NCI-H1048 (cell line): ENCODE measurements around the gene IKZF1.

Experiments used
- DNase-seq: peaks from one replicate; lab custom pipeline; 2025; lab: John Stamatoyannopoulos, UW

IKZF1 gene

DNA sequence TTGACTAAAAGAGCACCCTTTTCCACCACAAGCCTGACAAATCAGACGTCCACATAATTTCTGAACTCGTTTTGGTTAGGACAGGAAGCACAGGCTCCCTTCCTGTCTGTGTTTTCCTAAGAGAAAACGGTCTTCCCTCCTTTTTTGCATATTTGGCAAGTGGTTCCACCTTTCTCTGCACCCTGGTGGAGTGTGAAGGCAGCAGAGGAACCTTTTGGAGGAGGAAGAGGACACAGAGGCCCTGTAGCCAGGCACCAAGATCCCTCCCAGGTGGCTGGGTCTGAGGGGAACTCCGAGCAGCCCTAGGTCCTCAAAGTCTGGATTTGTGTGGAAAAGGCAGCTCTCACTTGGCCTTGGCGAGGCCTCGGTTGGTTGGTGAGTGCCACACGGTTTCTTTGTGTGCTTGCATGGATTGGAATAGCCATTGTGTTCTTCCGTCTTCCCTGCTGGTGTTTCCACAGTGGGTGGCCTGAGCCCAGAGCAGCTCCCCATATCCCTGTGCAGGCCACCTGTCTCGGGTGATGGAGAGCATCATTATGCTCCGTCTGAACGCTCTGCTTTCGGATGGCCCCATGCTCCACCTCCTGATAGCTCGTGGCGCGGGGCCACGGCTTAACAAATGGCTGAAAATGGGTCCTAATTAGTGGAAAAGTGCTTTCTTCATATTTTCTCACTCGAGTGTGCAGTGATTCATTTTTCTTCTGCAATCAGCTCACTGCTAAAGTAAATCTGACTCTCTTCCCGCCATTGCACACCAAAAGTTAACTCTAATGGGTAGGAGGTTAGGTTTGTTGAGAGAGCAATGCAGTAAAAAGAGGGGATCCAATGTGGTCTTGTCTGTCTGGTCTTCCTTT lies 4.2 kb downstream of the IKZF1 start:
- DNase-seq, result no peak

DNA sequence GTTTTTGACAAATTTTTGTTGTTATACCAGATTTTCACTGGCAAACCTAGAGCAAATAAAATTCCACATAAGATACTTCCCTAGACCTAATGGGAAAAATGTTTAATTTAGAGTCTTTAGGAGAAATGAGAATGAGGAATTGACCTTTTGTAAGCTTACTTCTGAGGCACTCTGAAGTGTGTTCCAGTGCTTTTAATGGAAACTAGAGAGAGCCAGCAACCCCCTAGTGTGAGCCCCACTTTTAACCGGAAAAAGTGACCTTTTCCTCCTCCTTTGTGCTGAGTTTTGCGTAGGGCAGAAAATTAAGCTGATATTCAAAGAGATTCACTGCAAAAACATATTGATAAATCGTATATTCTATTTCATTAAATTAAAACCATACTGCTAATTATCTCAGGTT lies 5.2 kb downstream of the IKZF1 start:
- DNase-seq, result no peak

DNA sequence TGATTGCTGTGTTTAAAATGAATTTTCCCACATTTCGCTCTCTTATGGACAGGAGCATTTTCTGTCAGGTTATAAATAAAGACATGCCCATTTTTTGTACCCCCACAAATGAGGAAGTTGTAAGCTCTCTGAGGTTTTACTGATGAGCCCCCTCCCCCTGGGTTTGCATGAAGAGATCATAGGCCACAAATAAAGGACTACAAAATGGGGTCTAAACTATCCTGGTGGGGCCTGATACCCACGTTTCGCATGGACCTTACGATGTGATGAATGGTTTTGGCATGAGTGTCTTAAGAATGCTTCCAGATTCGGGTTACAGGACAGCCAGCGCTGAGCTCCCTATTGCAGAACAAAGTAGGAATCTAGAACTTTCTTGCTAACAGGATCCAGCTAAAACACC lies 5.8 kb downstream of the IKZF1 start:
- no peak for DNase-seq

DNA sequence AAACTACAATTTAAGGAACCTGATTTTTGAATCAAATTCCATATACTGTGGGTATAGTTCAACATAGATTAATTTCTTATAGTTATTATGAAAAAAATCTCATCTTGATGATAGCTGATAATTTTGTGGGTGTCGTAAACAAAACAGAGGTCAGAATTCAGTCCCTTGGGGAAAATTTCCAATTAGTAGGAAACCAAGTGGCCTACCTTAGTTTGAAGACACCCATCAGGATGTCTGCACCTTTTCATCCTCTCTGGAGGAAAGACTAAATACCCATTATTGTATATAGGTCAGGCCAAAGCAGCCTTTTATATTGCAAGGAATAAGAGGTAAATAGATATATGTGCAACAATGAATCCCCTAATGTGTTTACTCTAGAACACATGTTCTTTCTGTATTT lies 6.4 kb downstream of the IKZF1 start:
- DNase-seq, result no peak

DNA sequence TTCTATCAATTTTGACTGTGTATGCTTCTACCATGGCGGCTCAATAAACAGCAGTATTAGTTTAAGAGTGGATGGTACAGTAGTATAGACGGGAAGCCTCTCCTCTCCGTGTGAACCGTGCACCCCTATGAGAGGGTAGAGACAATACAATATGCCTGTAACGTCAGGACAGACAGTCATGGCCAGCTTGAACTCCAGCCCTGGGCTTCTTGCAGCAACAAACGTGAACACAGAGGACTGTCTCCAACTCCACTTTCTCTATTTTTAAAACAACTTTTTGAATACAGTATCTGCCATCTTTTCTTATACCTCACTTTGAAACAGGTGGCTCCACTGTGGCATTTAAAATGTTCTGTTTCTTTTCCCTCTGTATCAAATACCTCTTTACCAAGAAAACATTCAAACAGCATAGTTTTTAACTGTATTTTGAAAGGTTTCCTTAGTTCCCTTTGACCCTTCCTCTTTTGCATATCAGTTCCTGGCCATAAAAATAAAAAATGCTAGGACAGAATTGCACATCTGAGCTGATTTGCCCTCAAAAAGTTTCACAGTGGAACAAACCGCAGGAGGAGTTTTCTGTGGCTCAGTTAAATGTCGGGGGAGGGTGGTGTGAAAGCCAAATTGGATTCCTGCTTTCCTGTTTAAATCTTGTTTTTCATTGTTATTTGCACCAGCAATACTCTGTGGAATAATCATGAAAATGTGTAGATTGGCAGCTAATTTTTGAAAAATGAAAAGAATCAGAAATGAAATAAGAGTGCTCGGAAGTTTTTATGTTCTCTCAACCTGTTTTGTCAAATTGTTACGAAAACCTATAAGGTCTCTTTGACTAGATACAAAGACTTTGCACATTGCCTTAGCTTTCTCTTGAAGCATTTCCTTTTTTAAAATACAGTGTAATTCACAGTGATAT lies 8.0 kb downstream of the IKZF1 start:
- DNase-seq, result no peak

DNA sequence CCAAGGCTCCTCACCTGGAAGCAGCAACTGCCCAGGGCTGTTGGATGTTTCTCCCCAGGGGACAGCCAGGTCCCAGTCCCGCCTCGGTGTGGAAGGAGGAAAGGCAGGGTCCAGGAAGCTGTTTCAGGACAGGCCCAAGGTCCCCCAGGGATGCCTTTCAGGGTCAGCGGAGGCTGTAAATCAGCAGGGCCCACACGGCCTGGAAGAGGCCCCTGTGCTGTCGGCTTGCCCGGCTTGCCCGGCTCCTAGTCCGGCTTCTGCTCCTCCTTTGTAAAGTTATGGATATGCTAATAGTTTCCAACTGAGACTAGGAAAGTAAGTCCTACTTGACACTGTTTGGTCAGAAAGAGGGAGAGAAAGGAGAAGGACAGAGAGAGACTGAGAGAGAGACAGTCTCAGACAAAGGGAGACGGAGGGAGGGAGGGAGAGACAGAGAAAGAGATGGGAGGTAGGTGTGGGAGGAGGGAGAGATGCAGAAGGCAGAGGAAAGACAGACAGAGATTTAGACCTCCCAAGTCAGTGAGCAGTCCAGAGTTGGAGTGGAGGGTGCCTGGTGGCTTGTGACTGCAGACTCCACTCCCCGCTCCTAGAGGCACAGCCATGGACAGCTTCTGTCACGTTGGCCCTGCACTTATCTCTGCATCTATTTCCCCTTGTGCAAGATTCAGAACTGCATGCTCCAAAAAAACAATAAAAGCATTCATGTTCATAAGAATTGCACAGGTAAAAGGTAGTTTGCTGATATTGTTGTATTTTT lies 10.5 kb downstream of the IKZF1 start:
- no peak for DNase-seq

DNA sequence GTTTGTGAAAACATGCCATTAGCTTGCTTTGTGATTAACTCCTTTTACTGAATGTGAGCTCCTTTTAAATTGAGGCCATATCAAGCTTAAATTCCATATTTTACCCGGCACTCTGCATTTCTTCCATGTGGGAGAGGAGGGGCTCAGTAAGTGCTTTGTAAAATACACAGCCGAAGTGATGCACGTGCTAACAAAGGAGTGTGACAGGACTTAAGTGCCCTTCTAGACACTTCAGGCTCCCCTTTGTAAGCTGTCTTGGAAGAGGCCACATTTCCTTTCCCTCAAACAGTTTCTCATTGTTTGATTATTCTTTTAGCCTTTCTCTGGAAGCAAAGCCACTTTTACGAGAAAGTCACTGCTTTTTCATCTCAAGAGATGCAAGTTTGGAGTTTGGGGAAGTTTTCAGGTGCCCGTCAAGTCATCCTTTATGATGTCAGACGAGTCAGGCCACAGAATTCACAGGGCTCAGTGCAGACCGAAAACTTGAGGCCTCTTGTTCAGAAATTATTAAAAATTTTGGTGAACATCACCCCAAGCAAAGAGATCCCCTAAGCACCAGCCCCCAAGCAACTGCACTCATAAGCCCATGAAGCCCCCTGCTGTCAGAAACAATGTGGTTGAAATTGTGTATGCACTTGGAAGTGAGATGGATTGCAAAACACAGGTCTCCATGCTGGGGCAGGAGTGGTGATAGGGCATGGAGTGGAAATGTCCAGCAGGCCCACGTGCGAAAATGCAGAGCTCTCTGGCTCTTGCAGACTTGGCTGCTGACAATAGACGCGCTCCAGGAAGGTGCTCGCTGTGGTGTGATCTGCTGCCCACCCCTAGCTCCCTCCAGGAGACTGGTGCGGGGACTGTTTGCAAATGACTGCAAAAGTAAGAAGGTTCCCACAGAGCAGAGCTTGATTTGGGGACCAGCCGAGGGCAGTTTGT lies 11.5 kb downstream of the IKZF1 start:
- DNase-seq, result no peak

DNA sequence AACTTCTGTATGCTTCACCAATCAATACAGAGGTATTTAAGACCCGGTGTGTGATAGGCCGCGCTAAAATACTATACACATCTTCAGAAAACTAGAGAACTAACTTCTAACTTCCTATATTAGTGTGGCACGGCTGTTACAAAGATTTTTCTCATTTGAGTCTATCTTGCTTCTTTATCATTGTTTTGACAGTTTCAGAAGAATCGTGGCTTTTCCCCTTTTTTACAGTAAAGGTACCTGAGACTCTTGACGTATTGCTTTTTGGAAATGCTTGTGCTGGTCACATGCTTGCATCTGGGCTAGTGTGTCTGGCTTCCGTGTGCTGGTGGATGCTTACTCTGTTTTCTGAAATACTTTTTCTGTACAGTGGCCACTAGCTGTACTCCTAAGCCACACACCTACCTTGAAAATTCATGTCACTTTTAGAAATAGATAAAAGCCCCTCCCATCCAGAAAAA lies 12.7 kb downstream of the IKZF1 start:
- DNase-seq, result no peak

DNA sequence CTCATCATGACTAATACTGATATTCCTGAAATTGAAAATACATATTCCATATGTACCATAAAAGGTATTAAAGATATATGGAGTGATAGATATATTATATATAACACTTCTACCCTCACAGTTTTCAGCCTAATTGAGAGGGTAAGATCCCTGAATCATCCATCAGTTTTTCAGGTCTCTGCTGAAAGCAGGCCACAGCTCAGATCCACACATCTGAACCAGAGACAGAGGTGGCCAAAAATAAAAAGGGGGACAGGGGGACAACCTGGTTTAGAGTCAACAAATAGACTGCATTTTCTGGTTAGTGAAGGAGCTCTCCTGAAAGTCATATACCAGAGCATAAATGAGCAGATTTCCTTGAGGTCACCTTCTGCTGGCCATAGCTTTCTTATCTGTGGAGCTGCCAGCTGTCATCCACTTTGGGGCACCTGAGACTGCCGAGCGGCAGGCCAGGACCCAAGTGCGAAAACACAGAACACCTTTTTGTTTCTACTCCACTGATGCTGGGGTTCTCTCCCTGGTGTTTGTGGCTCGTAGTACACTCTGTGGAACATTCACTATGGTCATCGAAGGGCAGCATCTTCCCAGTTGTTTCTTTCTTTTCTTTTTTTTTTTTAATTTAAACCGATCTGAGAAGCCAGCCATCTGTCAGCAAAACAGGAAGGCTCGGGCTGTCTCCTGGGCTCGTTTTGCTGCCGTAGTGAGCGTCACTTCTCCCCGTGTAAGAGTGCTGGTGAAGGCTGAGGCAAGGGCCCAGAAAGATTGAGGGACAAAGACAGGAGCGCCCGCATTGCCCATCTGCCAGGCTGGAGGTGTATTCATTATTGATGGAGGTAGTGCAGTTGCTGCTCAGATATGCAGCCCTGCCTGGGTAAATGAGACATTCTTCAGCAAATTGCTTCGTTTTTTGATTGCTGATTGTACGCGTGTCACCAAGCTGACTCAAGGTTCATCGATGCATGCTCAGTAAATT lies 13.5 kb downstream of the IKZF1 start:
- no peak for DNase-seq

DNA sequence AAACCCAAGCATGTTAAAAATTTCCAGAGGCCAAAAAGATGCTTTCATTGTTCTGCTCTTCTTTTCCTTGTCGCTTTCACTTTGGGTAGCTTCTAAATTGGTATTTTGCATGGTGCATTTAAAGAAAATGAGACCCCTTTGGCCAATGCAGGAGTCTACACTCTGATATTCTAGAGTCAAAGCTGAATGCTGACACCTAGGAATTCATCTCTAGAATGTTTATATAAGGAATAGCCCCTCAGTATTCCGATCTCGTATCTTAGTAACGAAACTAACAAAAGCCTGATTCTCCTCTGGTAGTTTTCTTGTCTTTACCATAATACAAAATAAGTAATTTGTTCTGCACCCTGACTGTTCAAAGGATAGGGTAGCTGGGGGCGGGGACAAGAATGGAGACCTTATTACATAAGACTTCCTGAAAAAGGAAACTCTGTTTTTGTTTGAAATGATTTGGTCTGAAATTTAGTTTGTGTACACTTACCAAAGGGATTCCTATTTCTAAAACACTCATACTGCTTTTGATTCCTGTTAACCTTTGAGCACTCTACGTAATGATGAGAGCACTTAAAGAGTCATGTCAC lies 17.1 kb downstream of the IKZF1 start:
- DNase-seq, result no peak

DNA sequence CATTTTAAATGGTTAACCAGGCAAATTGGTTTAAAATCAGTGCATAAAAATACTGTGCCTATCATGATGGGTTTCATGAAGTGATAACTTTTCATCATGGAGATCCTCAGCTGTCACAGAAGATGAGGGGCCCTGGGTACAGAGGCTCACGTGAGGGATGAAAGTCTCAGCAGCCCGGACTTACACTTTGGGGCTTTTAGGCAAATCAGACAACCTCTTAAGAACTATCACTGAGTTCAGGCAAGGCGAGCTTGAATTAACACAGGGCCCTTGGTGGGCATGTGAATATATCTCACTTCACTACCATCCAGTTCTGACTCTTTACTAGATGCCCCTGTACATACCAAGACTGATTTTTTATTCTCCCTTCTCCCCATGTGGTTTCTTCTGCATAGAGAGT lies 19.6 kb downstream of the IKZF1 start:
- DNase-seq, result no peak

DNA sequence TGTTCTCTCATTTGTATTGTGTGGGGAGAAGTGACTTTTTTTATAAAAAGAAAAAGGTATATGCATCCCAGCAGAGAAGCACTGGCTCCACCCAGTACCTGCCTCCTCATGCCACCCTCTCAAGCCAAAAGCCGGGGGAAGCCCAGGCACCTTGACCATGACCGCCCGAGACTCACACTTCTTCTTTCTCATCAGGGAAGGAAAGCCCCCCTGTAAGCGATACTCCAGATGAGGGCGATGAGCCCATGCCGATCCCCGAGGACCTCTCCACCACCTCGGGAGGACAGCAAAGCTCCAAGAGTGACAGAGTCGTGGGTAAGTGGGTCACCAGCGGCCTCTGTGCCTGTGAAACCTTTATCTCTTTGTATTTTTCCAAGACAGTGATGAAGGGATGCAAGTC lies 22.9 kb downstream of the IKZF1 start:
- no peak for DNase-seq

DNA sequence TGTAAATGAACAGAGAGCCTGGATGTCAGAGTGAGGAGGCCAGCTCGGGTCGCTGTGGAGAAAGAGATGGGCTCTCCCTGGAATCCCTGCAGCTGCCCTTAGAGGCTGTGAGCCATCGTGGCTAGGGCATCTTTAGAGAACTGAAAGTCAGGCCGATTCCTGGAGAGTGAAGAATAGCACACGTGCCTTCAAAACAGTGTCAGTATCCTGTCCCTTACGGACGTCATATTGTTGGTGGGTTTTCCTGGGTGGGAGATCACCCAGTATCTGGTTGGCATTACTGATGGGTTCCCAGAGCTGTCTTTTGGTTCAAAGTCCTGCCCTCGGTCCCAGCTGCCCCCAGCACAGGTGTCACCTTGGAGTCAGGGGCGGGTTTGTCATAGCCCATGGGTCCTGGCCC lies 25.3 kb downstream of the IKZF1 start:
- no peak for DNase-seq

DNA sequence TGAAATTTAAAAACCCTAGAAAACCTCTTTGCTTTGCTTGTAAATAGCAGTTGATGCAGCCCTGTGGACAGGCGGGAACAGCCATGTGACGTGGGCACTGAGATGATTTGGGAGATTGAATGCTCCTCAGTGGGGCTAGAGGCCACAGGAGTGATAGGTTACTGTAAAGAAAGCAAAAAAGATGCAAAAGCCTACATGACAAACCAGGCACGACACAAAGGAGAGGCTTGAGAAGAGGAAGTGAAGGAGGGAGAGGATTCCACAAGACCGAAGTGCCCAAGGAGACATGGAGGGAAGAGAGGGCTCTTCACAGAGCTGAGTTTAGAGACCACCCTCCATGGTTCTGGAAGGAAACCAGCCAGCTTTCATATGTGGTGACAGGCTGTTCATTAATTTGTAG lies 25.7 kb downstream of the IKZF1 start:
- no peak for DNase-seq

DNA sequence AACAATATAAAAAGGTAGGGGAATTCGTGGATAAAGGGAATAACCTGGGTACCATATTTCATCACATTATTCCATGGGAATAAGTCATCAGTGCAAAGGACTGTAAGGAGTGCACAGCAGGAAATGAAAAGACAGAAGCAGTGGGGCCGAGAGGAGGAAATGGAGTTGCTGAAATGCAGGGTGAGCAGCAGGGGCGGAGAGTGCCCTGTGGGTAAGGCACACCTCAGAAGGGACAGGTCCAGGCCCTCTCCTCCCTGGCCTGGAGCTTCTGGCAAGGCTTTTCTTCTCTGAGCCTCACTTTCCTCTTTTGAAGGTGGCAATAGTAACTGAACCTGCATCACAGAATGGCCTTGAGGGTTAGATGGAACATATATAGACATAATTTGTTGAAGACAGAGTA lies 26.2 kb downstream of the IKZF1 start:
- no peak for DNase-seq

DNA sequence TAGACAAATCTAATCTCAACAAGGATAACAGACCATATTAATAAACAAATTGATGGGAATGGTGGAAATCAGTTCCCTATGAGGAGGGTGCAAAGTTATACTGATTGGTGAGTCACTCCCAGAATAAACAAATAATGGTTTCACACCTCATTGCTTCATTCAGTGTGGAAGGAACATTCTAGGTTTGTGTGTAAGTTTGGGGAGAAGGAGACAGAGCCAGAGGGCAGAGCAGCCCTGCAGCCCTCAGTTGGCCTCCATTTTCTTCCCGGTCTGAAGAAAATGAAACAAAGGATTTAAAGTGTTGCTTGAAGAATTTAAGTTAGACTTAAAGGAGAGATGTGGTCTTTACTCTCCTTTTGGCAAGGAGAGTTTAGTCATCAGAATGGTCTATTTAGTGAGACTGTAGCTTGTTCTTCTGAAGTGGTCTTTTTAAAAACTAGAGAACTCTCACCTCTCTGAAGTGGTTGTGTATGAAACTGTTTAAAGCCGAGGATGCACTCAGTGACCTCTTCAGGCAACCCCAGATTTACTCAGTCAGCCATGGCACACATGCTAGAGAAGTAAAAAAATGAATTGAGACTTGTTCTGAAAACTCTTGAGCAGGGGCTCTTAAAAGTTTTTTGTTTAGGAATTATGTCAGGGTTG lies 27.2 kb downstream of the IKZF1 start:
- DNase-seq, result no peak

DNA sequence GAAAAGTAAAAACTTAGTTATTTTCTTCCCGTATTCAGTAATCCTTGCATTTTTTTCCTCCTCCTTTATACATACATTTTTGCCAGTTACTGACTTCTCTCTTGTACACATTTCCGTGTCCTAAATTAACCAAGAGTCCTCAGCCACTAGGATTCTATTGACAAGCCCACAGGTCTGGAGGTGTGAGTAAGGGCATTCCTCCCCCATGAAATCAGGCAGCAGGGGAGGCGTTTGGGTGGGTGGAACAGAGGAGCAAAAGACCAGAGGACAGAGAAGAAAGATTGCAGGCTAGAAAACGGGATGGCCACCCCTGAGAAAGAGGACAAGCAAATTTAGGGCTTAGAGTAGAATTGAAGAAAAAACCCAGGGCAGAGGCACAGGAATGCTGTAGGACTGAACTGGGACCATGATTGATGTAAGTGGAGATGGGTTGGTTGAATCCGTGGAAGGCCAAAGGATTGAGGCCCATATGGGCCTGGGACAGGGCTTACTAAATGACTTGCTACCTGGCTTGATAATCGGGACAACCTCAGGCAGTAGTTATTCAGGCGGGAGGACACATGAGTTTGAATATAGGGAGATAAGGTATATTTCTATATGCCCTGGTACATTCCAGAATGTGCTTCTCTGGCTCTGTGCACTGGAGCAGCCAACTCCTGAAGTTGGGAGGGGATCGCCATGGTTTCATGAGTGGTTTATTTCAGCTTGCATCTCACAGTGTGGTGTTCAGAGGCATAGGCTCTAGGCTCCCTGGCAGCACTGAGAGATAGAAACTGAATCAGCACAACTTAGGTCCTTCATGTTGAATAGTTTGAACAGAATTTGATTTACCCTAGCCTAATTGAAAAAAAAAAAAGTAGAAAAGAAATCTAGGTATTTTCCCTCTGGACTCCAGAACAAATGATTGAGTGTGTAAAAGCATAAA lies 28.0 kb downstream of the IKZF1 start:
- no peak for DNase-seq

DNA sequence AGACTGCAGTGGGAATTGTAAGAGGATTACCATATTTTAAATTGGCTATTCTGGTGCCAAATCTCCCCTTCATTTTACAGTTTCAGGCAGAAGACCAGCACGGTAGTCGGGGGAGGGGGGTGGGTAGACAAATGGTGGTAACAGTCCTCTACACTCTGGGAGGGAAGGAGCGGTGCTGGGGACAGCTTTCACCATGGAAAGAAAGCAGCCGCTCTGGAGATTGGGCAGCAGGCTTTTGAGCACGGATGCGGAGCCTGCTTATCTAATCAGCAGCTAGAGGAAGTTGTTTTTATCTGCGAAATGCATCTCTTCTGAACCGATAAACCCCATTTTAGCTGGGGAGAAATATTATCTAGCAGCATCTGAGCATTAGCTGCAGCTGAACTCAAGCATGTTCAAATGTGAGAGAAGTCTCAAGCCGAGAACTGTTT lies 28.7 kb downstream of the IKZF1 start:
- DNase-seq, result no peak
